Prostate gland (tissue), 2 donors: ENCODE results near the gene CLNK. TPM values are rescaled to one million over a fixed set of nuclear protein-coding genes. Genes with fewer than 3 reads are reported as not detected.

Experiments used
- DNase-seq: peaks from one replicate; pipeline ENCODE4 v3.0.0-alpha.2; 2019; ENCODE audit warnings: low spot score
- H3K27ac ChIP-seq, 2 donors: fragments of 200-600 bp; sonication (generic); 2 replicates each; pipeline ENCODE4 v1.5.1; 2017 to 2019
- H3K27me3 ChIP-seq: fragments of 200-600 bp; sonication (generic); replicated peaks from 2 replicates; pipeline ENCODE4 v1.5.1; 2019; ENCODE audit not compliant: insufficient read depth
- H3K36me3 ChIP-seq, 2 donors: fragments of 200-600 bp; sonication (generic); 1 replicate in 1 of 2; 2 replicates in 1 of 2; pipeline versions ENCODE4 v1.5.1 to v1.8.1; 2017 to 2019
- H3K4me1 ChIP-seq: fragments of 200-600 bp; sonication (generic); replicated peaks from 2 replicates; pipeline ENCODE4 v1.5.1; 2019
- H3K4me3 ChIP-seq, 2 donors: fragments of 200-600 bp; sonication (generic); 2 replicates each; pipeline ENCODE4 v1.5.1; 2017 to 2019
- H3K9me3 ChIP-seq: fragments of 200-600 bp; sonication (generic); 2 replicates; pipeline ENCODE4 v1.5.1; 2017
- POLR2A ChIP-seq: fragments of 450-650 bp; IDR thresholded peaks from one replicate; pipeline ENCODE4 v1.6.1; 2016; ENCODE audit warnings: antibody characterized with exemption, mild to moderate bottlenecking
- POLR2AphosphoS5 ChIP-seq: sonication (generic); formaldehyde crosslinking; IDR thresholded peaks from one replicate; pipeline ENCODE4 v1.6.1; 2017; ENCODE audit warnings: antibody characterized with exemption
- WGBS: methylation state at CpG from one replicate; pipeline ENCODE4 v1.1.5; 2018; 5-methylcytosine and 5-hydroxymethylcytosine counted together
- intact Hi-C: fragments of 100-400 bp; cut with DNase I; formaldehyde crosslinking; loops from one replicate; pipeline ENCODE4 v1.14.2; 2022
- total RNA-seq, 2 donors: library from RNA; depleted of rRNA; stranded (reverse); fragments of >200 nt; gene quantifications; one replicate each; pipeline ENCODE4 v1.1.0, GENCODE V29; 2016
- TF ChIP-seq, protein P1 (sequence below), 4 experiments: fragments of 200-600 bp in 2 of 4; fragments of 450-650 bp in 2 of 4; sonication (generic) in 2 of 4; IDR thresholded peaks; 1 replicate in 3 of 4; 2 replicates in 1 of 4; pipeline ENCODE4 v1.5.1; 2016 to 2019; ENCODE audit warnings: antibody characterized with exemption in 4 of 4, mild to moderate bottlenecking in 2 of 4, moderate library complexity in 2 of 4

CLNK gene
- total RNA-seq, 2 donors from 2014 or later = not detected

DNA sequence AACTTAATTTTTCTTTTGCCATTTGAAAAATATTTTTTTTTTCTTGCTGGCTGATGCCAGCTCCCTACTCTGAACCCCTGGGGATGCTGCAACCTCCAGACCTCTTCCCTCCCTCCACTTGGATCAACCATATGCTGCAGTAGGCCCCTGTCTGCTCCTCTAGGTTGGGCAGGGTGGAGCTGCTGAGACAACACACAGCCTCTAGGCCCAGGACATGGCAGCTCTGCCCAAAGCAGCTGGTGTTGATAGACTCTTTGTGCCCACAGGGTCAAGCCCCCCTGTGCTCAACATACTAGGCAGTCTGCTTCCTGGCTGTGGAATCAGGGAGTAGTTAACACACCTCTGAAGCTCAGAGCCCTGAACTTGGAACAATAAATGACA is 19.9 kb upstream of the CLNK start:
- H3K4me3 ChIP-seq = no peak overlapping the region
- no peaks in the 10 kb centered on the region for H3K9me3 ChIP-seq
- TF ChIP-seq POLR2AphosphoS5 (no peak), POLR2A (no peak)
- TF ChIP-seq, protein P1, sequence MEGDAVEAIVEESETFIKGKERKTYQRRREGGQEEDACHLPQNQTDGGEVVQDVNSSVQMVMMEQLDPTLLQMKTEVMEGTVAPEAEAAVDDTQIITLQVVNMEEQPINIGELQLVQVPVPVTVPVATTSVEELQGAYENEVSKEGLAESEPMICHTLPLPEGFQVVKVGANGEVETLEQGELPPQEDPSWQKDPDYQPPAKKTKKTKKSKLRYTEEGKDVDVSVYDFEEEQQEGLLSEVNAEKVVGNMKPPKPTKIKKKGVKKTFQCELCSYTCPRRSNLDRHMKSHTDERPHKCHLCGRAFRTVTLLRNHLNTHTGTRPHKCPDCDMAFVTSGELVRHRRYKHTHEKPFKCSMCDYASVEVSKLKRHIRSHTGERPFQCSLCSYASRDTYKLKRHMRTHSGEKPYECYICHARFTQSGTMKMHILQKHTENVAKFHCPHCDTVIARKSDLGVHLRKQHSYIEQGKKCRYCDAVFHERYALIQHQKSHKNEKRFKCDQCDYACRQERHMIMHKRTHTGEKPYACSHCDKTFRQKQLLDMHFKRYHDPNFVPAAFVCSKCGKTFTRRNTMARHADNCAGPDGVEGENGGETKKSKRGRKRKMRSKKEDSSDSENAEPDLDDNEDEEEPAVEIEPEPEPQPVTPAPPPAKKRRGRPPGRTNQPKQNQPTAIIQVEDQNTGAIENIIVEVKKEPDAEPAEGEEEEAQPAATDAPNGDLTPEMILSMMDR (IDR thresholded peaks at IDR 0.05) = no peak
- no peaks in the 10 kb centered on the region for H3K36me3 ChIP-seq
- intact Hi-C loops = no loop called here
- no peaks in the 10 kb centered on the region for H3K27me3 ChIP-seq
- H3K4me1 ChIP-seq = peaks cover 3% of the 10 kb centered on the region
- no peak overlapping the region for H3K27ac ChIP-seq
- no peak for DNase-seq

- H3K27me3 ChIP-seq = no peaks in the 10 kb centered on the region
- H3K4me1 ChIP-seq = peaks cover 3% of the 10 kb centered on the region
- H3K36me3 ChIP-seq = no peaks in the 10 kb centered on the region
- no peak overlapping the region for H3K4me3 ChIP-seq
- 85% methylated on average over 3 of the region's 3 CpGs for WGBS
- H3K9me3 ChIP-seq = no peaks in the 10 kb centered on the region
- TF ChIP-seq POLR2A (no peak), POLR2AphosphoS5 (no peak)
- TF ChIP-seq, protein P1 (IDR thresholded peaks at IDR 0.05) = no peak
- intact Hi-C loops = no loop called here
- no peak overlapping the region for H3K27ac ChIP-seq
- DNase-seq = no peak
Observed at GRCh38 chr4:10703766-10704429, 19.3 kb upstream of the CLNK start.

DNA sequence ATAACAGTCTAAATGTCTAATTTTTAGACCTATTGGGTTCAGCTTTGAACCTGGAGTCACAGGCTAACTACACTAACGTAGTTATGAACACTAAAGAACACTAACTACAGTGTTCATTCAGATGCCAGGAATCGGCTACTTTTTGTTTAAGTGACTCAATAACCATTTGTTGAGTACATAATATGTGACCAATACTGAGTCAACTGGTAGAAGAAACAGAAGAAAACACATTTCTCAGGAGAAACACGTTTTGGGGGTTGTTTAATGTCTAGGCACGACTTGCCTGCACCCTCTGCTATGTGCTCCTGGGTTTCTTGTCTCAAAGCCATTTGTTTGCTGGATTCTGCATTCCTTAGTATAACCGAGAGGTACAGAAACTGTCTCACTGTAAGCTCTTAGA is 18.6 kb upstream of the CLNK start:
- no peak for TF ChIP-seq POLR2AphosphoS5
- TF ChIP-seq POLR2A = no peak
- TF ChIP-seq, protein P1 (IDR thresholded peaks at IDR 0.05) = no peak
- peaks cover 3% of the 10 kb centered on the region for H3K4me1 ChIP-seq
- 71% methylated on average over 5 of the region's 5 CpGs for WGBS
- H3K27ac ChIP-seq = no peak overlapping the region
- no peaks in the 10 kb centered on the region for H3K36me3 ChIP-seq
- no peak overlapping the region for H3K4me3 ChIP-seq
- intact Hi-C loops = no loop called here
- H3K27me3 ChIP-seq = no peaks in the 10 kb centered on the region
- H3K9me3 ChIP-seq = no peaks in the 10 kb centered on the region
- no peak for DNase-seq

DNA sequence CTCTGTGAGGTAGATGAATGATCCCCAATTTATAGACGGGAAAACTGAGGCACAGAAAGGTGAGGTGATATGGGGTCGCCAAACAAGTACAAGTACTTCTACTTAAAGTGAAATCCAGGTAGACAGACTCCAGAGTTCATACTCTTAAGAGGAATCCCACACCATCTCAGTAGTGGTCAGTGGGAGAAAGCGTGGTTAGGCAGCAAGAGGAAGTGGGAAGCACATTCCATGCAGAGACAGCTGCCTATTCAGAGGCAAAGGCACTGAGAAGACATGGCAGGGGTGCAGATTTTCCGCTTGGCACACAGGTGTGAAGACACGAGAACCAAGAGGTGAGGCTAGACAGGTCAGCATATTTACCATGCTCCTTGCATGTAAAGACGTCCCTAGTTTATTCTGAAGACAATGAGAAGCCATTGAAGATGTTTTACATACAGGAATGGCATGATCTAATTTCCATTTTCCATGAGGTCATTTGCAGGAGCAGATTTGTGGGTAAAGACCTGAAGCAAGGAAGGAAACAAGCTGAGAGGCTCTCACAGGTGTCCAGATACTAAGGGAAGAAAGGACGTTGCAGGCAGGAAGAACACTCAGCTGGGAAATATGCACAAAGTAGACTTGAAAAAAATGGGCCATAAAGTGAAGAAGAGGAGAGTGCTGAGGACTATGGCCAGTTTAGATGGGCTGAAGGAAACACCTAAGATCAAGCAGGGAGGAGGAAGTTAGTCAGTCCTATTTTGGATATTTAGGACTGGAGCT is 17.3 kb upstream of the CLNK start:
- no peaks in the 10 kb centered on the region for H3K36me3 ChIP-seq
- 82% methylated on average over 7 of the region's 7 CpGs for WGBS
- no peaks in the 10 kb centered on the region for H3K9me3 ChIP-seq
- H3K27ac ChIP-seq = no peak overlapping the region
- H3K27me3 ChIP-seq = no peaks in the 10 kb centered on the region
- H3K4me3 ChIP-seq = no peak overlapping the region
- no peak for TF ChIP-seq POLR2A
- TF ChIP-seq, protein P1 (IDR thresholded peaks at IDR 0.05) = no peak
- no peak for TF ChIP-seq POLR2AphosphoS5
- intact Hi-C loops = no loop called here
- DNase-seq = no peak
- peaks cover 3% of the 10 kb centered on the region for H3K4me1 ChIP-seq

GRCh38 chr4:10701161-10701560 is 16.6 kb upstream of the CLNK start:
- Histone ChIP-seq H3K27me3 (no peaks in the 10 kb centered on the region), H3K36me3 (no peaks in the 10 kb centered on the region), H3K4me1 (peaks cover 3% of the 10 kb centered on the region), H3K4me3 (no peak overlapping the region), H3K9me3 (no peaks in the 10 kb centered on the region), H3K27ac (no peak overlapping the region)
- intact Hi-C loops = no loop called here
- DNase-seq = no peak
- TF ChIP-seq, protein P1 (IDR thresholded peaks at IDR 0.05) = no peak
- TF ChIP-seq POLR2A = no peak
- TF ChIP-seq POLR2AphosphoS5 = no peak
- 37% methylated on average over 3 of the region's 3 CpGs for WGBS
